Left ventricle myocardium inferior (tissue), 1 donor: ENCODE data around the gene MTUS2. TPM values are rescaled to one million over a fixed set of nuclear protein-coding genes. Genes with fewer than 3 reads are reported as not detected.
A peak's percentile ranks its signal among the peaks of the same experiment; 100 is the strongest.

ENCODE experiments used
- DNase-seq: peaks from one replicate; pipeline ENCODE4 v3.0.0-alpha.2; 2020
- H3K27ac ChIP-seq: fragments of 200-600 bp; replicated peaks from 2 replicates; pipeline ENCODE4 v1.8.0; 2021
- H3K27me3 ChIP-seq: fragments of 200-600 bp; 2 replicates; pipeline ENCODE4 v1.8.0; 2021; ENCODE audit warnings: low read depth
- H3K36me3 ChIP-seq: fragments of 200-600 bp; 2 replicates; pipeline ENCODE4 v1.8.0; 2021
- H3K4me1 ChIP-seq: fragments of 200-600 bp; 2 replicates; pipeline ENCODE4 v1.8.0; 2021
- H3K4me3 ChIP-seq: fragments of 200-600 bp; 2 replicates; pipeline ENCODE4 v1.8.0; 2021; ENCODE audit warnings: mild to moderate bottlenecking, moderate library complexity
- H3K9me3 ChIP-seq: fragments of 200-600 bp; replicated peaks from 2 replicates; pipeline ENCODE4 v1.8.0; 2021
- CTCF ChIP-seq: fragments of 200-600 bp; IDR thresholded peaks from 2 replicates; pipeline ENCODE4 v1.8.0; 2021; ENCODE audit warnings: antibody characterized with exemption, mild to moderate bottlenecking, borderline replicate concordance
- intact Hi-C: fragments of 100-400 bp; cut with micrococcal nuclease; formaldehyde crosslinking; loops from one replicate; pipeline ENCODE4 v1.11.0; 2022
- total RNA-seq: library from RNA; stranded (reverse); fragmentation: NEBNext Ultra II Directional; extraction: Animal tissue kit (Norgen Biotek cat#: 25700); gene quantifications from one replicate; pipeline ENCODE4 v1.2.1, GENCODE V29; 2021
- donor health status: DM: no; HTN: yes; CAD: no; lungs with severe emphysema.

The MTUS2 gene
- total RNA-seq, 1 donor from 2014 or later: 101 TPM

- H3K4me1 ChIP-seq: peaks cover 37% of the 10 kb centered on the region
- DNase-seq: no peak
- intact Hi-C loops: no loop called here
- no peaks in the 10 kb centered on the region for H3K27me3 ChIP-seq
- no peak overlapping the region for H3K4me3 ChIP-seq
- no peaks in the 10 kb centered on the region for H3K36me3 ChIP-seq
- peak overlapping the region; percentile 85 for H3K27ac ChIP-seq
- no peaks in the 10 kb centered on the region for H3K9me3 ChIP-seq
- no peak for TF ChIP-seq CTCF
Measured at GRCh38 chr13:28954810-28955209, 134.7 kb downstream of the MTUS2 start.

GRCh38 chr13:28955264-28955966 lies 135.3 kb downstream of the MTUS2 start:
- H3K27ac ChIP-seq: peak overlapping the region; percentile 85
- peak; percentile 43 for DNase-seq
- intact Hi-C loops: no loop called here
- no peaks in the 10 kb centered on the region for H3K9me3 ChIP-seq
- H3K27me3 ChIP-seq: no peaks in the 10 kb centered on the region
- no peaks in the 10 kb centered on the region for H3K36me3 ChIP-seq
- no peak for TF ChIP-seq CTCF
- H3K4me1 ChIP-seq: peaks cover 37% of the 10 kb centered on the region
- no peak overlapping the region for H3K4me3 ChIP-seq

GRCh38 chr13:28958018-28958417 lies 137.9 kb downstream of the MTUS2 start:
- H3K27me3 ChIP-seq: no peaks in the 10 kb centered on the region
- intact Hi-C loops: no loop called here

GRCh38 chr13:28958441-28958840 lies 138.3 kb downstream of the MTUS2 start:
- DNase-seq: no peak
- Histone ChIP-seq H3K4me3 (no peak overlapping the region), H3K36me3 (no peaks in the 10 kb centered on the region), H3K27ac (peak overlapping the region; percentile 53), H3K9me3 (no peaks in the 10 kb centered on the region), H3K27me3 (no peaks in the 10 kb centered on the region), H3K4me1 (peaks cover 39% of the 10 kb centered on the region)
- intact Hi-C loops: no loop called here
- TF ChIP-seq CTCF: no peak

More at GRCh38 chr13:28958018-28958417, 137.9 kb downstream of the MTUS2 start:
- Histone ChIP-seq H3K4me1 (peaks cover 37% of the 10 kb centered on the region), H3K36me3 (no peaks in the 10 kb centered on the region), H3K27ac (peak overlapping the region; percentile 53), H3K9me3 (no peaks in the 10 kb centered on the region), H3K4me3 (no peak overlapping the region)
- DNase-seq: no peak
- no peak for TF ChIP-seq CTCF

- no peak overlapping the region for H3K27ac ChIP-seq
- no peak for DNase-seq
- H3K9me3 ChIP-seq: no peaks in the 10 kb centered on the region
- intact Hi-C loops: no loop called here
- H3K4me1 ChIP-seq: peaks cover 12% of the 10 kb centered on the region
- no peak for TF ChIP-seq CTCF
- H3K36me3 ChIP-seq: no peaks in the 10 kb centered on the region
- H3K4me3 ChIP-seq: no peak overlapping the region
- H3K27me3 ChIP-seq: no peaks in the 10 kb centered on the region
Measured at GRCh38 chr13:28964052-28964451, 143.9 kb downstream of the MTUS2 start.
